NCI-H69 (cell line): ENCODE measurements around the gene HECW1.
"Not testable (repeated sequence)": the region's sequence is repeated elsewhere in the genome, so short reads cannot be mapped to it uniquely, and the experiment has no call there.

Source experiments
- DNase-seq: peaks from one replicate; lab custom pipeline; 2025; lab: John Stamatoyannopoulos, UW

Gene HECW1

DNA sequence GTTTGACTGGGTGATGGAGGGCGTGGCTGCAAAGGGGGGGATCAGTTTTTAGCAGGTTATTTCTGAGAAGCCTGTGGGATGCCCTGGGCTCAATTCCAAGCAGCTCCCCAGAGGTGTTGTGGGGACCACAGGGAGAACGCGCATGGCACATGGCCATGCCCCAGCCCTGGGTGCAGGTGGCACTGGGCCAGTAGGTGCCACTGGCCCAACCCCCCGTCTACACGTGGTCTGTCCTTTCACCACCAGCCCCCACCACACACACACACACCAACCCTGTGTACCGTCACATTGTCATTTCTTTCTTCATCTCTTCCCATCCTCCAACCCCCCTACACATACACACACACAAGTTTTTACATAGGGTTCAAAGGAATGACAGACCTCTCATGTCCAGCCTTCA, 355.4 kb downstream of the HECW1 start:
- DNase-seq, result no peak

- no peak for DNase-seq
Observed at GRCh38 chr7:43469051-43469450, 356.6 kb downstream of the HECW1 start.

DNA sequence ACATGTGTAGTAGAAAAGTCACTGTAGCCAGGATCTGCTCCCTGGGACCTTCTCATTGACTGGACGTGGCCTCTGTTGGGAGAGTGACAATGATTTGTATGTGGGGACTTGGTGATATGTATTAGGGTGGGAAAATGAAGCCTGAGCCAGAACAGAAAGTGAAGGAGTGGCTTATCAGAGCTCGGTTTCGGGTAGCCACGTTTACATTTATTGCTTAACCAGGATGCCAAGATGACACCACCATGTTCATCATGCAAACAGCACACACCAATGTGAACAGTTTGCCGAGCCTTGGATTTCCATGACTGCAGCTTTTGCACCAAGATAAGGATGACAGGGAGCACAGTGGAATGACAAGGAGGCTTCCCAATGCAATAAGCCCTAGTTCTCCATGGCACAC, 357.7 kb downstream of the HECW1 start:
- DNase-seq, result no peak

GRCh38 chr7:43475983-43476382, 363.5 kb downstream of the HECW1 start:
- DNase-seq, result no peak

DNA sequence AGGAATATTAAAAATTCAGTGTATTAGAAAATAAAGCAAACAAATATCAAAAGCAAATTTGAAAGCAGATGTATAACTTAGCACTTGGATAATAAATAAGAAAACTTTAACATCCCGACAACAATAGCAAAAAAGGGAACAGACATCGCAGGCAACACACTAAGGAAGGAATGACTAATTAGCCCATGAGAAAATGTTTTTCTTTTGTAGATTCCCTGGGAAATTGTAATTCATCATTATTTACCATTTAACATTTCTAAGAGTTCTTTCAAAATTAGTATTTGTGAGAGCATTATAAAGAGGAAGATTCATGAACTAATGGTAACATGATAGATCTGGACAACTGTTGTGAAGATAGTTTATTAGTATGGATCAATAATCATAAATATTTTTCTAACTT, 364.4 kb downstream of the HECW1 start:
- DNase-seq, result no peak

GRCh38 chr7:43479042-43479441, 366.6 kb downstream of the HECW1 start:
- no peak for DNase-seq

- DNase-seq, result no peak
Observed at GRCh38 chr7:43479543-43479942, 367.1 kb downstream of the HECW1 start.

DNA sequence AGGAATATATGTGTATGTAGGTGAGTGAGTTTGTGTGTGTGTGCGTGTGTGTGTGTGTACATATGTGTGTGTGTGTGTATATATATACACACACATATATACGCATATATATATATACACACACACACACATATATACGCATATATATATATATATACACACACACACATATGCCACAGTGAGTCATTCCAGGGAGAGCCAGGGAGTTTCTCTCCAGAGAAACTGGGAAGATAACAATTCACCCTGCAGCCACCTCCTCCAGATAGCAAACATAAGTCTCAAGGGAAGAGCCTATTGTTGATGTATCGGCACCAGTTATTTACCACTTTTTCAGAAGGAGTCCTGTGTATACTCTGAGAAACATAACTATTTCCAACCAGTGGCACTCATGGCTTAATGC, 368.1 kb downstream of the HECW1 start:
- DNase-seq, result no peak

GRCh38 chr7:43481902-43482678, 369.6 kb downstream of the HECW1 start:
- no peak for DNase-seq

DNA sequence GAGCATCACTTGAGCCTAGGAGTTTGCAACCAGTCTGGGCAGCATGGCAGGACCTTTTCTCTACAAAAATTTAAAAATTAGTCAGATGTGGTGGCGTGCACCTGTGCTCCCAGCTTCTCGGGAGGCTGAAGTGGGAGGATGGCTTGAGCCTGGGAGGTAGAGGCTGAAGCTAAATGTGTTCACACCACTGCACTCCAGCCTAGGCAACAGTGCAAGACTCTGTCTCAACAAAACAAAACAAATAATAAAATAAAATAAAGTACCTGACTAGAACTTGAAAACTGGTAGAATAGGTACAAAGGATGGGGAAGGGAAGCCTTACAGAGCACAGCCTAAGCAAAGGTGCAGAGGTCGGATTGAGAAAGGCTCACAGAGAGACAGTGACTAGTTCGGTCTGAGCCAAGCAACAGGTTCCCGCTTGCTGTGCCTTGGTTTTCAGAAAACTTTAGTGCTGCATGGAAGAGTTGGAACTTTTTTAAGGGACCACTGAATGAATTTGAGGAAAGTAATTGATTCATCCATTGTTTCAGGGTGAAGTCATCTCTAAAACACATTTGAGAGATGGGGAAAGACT, 370.3 kb downstream of the HECW1 start:
- no peak for DNase-seq

- DNase-seq, result no peak
Observed at GRCh38 chr7:43484678-43485395, 372.4 kb downstream of the HECW1 start.

GRCh38 chr7:43485580-43485979, 373.1 kb downstream of the HECW1 start:
- DNase-seq, result no peak

DNA sequence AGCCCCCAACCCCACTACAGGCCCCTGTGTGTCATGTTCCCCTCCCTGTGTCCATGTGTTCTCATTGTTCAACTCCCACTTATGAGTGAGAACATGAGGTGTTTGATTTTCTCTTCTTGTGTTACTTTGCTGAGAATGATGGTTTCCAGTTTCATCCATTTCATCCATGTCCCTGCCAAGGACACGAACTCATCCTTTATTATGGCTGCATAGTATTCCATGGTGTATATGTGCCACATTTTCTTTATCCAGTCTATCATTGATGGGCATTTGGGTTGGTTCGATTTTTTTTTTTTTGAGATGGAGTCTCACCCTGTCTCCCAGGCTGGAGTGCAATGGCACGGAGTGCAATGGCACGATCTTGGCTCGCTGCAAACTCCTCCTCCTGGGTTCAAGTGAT, 373.6 kb downstream of the HECW1 start:
- DNase-seq, result not testable (repeated sequence)

- no peak for DNase-seq
Observed at GRCh38 chr7:43486634-43487033, 374.2 kb downstream of the HECW1 start.

DNA sequence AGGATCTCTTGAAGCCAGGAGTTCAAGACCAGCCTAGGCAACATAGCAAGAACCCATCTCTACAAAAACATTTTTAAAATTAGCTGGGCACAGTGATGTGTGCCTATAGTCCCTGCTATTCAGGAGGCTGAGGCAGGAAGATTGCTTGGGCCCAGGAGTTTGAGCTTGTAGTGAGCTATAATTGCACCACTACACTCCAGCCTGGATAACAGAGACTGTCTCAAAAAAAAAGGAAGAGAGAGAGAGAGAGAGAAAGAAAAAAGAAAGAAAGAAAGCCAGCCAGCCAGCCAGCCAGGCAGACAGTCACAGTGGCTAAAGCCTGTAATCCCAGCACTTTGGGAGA, 375.3 kb downstream of the HECW1 start:
- no peak for DNase-seq

DNA sequence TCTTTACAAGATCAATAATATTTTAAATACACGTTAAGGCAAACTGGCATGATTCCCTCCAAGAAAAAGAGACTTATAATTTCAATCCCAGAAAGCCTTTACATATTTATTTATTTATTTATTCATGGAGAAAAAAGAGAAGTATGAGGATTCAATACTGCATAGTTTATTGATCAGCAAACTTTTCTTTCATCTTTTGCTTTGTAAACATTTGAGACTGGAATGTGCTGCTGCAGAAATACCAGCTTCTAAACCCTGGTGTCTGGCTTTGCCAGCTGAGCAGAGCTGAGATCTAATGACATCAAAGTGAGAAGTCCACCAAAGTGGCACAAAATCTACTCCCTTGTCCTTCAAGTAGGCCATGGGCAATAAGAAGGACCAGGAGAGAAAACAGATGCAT, 376.8 kb downstream of the HECW1 start:
- no peak for DNase-seq

GRCh38 chr7:43490016-43490415, 377.6 kb downstream of the HECW1 start:
- no peak for DNase-seq

GRCh38 chr7:43491123-43491522, 378.7 kb downstream of the HECW1 start:
- no peak for DNase-seq

GRCh38 chr7:43491984-43492383, 379.5 kb downstream of the HECW1 start:
- no peak for DNase-seq

- no peak for DNase-seq
Observed at GRCh38 chr7:43492896-43493295, 380.4 kb downstream of the HECW1 start.

DNA sequence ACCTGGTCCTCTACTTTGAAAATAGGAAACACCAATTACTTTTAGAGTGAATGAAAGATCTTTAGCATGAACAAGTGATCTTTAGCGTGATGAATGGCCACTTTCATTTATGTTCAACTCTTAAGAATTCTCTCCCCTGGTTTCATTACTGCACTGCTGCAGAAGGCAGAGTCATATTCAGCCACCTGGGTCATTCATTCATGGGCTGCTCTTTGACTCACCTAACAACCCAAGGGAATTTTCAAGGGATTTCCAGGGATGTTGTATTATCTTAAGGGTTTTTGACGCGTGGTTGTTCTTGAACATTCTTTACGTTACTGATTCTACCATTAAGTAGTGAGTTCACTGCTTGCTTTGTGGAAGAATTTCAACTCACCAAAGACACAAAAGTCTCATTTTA, 383.1 kb downstream of the HECW1 start:
- DNase-seq, result no peak

DNA sequence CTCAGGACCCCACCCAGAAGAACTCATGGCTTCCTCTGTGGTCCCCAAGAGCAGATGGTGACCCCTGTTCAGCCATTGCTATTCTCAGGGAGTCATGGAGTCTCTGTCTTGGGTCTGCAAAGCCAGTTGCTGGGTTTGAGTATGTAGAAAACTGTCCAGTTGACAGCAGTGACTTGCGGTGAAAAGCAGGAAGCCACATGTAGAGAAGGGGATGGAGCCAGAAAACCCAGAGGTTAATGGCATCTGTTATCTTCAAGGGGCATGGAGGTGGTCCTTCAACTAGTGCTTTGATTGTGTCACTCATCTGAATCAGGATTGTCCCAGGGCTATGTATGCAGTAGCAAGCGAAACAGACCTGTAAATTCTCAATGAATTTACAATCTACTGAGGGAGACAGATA, 384.1 kb downstream of the HECW1 start:
- DNase-seq, result no peak

- no peak for DNase-seq
Observed at GRCh38 chr7:43501870-43502269, 389.4 kb downstream of the HECW1 start.
